Fibroblast of the aortic adventitia (primary cell): ENCODE results near the gene SNAPC4. TPM values are rescaled to one million over a fixed set of nuclear protein-coding genes. Genes with fewer than 3 reads are reported as not detected.

Experiments
- DNase-seq: peaks from one replicate; pipeline ENCODE4 v3.0.0-alpha.2; 2010; ENCODE audit warnings: low read depth
- H3K4me3 ChIP-seq: 2 replicates; pipeline ENCODE4 v1.5.1; 2011; ENCODE audit warnings: low read depth, mild to moderate bottlenecking, control low read depth, low read length, moderate library complexity
- total RNA-seq: library from RNA; depleted of rRNA; stranded (reverse); fragments of >200 nt; gene quantifications from 2 replicates; pipeline ENCODE4 v1.2.3, GENCODE V29; 2012; ENCODE audit warnings: low replicate concordance
- TF ChIP-seq, protein P1 (sequence below): IDR thresholded peaks from 2 replicates; pipeline ENCODE4 v1.5.1; 2011; ENCODE audit warnings: mild to moderate bottlenecking, low read length, control low read depth, inconsistent platforms; ENCODE audit not compliant: insufficient read depth

The SNAPC4 gene
- total RNA-seq, 1 donor: 12.1 TPM

DNA sequence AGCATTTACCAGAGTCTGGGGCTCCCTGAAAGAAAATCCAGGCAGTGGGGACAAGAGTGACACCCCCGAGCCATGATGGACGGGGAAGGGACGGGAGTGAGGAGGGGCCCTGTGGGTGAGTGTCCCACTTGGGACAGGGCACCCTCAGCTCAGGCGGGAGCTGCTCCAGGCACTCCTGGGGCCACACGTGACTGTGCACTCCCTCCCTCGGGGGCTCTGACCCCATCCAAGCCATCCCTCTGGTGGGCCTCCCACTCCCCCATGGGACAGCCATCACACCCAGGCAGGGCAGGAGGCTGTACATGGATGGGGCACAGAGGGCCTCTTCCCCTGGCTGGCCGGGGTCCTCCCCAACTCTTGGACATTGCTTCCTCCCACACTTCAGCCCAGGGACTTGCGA, 23.5 kb downstream of the SNAPC4 start:
- no peak overlapping the region for H3K4me3 ChIP-seq
- DNase-seq: no peak
- TF ChIP-seq, protein P1, sequence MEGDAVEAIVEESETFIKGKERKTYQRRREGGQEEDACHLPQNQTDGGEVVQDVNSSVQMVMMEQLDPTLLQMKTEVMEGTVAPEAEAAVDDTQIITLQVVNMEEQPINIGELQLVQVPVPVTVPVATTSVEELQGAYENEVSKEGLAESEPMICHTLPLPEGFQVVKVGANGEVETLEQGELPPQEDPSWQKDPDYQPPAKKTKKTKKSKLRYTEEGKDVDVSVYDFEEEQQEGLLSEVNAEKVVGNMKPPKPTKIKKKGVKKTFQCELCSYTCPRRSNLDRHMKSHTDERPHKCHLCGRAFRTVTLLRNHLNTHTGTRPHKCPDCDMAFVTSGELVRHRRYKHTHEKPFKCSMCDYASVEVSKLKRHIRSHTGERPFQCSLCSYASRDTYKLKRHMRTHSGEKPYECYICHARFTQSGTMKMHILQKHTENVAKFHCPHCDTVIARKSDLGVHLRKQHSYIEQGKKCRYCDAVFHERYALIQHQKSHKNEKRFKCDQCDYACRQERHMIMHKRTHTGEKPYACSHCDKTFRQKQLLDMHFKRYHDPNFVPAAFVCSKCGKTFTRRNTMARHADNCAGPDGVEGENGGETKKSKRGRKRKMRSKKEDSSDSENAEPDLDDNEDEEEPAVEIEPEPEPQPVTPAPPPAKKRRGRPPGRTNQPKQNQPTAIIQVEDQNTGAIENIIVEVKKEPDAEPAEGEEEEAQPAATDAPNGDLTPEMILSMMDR: no peak

DNA sequence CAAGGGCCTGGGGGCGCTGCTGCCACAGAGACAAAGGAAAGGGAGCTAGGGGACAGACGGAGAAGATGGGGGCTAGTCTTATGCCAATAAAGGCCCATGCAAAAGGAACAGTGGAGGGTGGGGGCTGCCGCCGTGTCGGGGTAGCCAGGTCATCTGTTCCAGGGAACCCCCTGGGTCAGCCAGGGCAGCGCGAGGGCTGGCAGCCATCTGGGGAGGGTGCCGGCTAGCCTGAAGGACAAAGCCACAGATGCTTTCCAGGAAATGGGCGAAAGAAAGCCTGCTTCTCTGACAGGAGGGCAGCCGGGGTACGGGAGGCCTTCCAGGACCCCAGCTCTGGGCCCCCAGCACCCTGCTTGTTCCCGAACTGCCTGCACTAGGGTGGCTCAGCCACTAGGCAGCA, 24.9 kb downstream of the SNAPC4 start:
- TF ChIP-seq, protein P1: no peak
- DNase-seq: no peak
- H3K4me3 ChIP-seq: no peak overlapping the region

DNA sequence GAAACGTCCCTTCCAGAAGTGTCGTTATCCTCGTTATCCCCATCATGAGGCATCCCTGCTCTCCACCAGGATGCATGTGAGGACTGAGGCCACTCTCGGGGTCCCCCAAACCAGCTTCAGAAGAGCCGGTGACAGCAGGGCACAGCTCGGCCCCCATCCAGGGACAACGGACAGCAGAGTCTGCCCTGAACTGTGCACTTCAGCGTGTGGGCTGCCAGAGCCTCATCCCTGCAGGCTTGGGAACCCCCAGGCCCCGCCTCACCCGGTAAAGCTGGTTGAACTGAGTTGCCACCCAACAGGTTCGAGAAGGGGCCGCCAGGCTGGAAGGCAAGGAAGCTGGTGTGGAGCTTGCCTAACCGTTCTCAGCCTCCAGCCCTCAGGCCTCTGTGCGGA, 25.8 kb downstream of the SNAPC4 start:
- no peak for DNase-seq
- TF ChIP-seq, protein P1: no peak

DNA sequence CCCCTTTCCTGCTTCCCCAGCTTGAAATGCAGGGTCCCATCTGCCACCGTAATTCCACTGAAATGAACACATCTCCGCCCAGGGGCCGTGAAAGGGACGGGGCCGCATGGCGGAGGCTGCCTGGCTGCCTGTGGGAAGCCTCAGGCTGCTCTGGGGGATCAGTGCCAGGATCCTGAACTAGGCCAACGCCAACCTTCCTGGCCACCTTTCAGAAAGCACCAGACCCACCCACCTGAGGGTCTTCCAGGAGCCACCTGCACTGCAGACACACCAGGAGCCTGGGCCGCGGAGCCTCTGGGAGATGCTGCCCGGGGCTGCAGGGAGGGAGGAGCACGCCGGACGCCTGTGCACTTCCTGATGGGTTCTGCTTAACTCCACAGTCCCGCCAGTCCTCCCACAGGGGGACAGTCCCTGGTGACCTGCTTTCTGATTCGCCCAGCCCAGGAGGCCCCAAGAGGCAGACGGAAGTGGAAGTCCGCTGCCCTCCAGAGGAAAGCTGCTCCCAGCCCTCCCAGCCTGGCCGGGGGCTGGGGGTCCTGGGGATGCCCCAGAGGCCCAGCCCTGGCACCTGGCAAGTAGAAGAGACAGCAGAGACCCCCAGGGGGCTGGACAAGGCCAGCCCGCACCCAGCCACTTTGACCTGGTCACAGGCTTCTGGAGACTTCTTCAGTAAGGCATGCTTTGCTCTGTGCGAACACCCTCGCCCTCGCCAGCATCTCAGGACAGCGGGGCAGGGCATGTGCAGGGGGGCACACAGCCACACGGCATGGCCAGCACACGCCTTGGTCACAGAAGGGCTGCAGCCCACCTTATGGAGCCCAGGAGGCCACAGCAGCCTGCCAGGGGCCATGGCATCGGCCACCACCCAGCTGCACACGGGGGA, 26.4 kb downstream of the SNAPC4 start, which contains the start of gene CARD9:
Gene CARD9, minus strand, starts transcription at position 370 of the 883 bp plus-strand sequence. CDS start 1,591 bp downstream, outside the sequence.
- no peak for DNase-seq
- H3K4me3 ChIP-seq: peak within 1 kb of the TSS; percentile 9
- TF ChIP-seq, protein P1: no peak

More for the DNA sequence above, 25.8 kb downstream of the SNAPC4 start:
- H3K4me3 ChIP-seq: no peak overlapping the region

DNA sequence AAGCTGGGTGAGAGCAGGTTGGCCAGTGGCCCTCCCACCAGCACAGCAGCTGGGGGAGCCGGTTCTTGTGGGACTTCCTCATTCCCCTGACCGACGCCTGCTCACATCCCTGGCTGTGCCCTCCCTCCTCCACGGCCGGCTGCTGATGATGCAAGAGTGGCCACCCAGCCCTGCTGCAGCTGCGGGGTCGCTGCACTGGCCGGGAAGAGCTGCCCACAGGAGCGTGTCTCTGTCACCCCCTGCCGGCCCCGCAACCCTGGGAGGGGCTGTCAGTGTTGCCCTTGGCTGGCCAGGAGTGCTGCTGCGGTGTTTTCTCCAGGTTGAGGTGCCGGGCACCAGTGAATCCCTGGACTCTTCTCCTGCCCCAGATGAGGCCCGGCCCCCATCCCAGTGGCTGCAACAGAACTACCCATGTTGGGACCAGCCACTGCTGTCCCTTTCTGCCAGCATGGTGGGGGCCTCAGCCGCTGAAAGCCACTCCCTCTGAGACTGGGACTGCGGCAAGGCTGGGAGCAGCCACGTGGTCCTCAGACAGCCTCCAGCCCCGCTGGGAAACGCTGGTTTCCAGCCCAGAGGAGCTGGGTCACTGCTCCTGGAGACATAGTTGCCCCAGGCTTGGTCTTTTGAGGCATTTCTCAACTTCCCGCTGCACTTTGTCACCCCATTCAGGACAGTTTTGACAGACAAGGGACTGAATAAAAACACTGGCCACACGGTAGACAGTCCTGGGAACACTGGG, 27.2 kb downstream of the SNAPC4 start:
- TF ChIP-seq, protein P1: peak; percentile 16
- H3K4me3 ChIP-seq: peak overlapping the region; percentile 9
- DNase-seq: peak; percentile 67

DNA sequence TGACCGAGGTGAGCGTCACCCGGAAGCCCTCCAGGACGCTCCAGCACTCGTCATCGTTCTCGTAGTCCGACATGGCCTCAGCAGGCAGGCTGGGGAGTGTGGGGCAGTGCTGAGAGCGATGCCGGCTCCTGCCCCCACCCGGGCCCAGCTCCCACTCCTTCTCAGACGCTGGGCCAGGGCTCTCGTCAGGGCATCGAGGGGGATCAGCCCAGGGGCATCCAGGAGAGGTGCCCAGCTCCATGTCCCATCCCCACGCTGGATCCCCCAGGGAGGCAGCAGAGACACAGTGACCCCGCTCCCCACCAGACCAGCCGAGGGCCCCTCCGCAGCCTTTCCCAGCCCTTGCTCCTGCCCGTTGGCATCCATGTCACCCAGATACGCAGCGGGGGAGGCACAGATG, 28.0 kb downstream of the SNAPC4 start:
- DNase-seq: no peak
- TF ChIP-seq, protein P1: no peak
- no peak overlapping the region for H3K4me3 ChIP-seq
